K562 (cell line): ENCODE data around the gene XPO1. TPM values are rescaled to one million over a fixed set of nuclear protein-coding genes. Genes with fewer than 3 reads are reported as not detected.
A peak's percentile ranks its signal among the peaks of the same experiment; 100 is the strongest.

Source experiments
- ARNT ChIP-seq, 2 experiments: fragments of 450-650 bp; IDR thresholded peaks; 2 replicates each; pipeline ENCODE4 v1.6.1; 2016; ENCODE audit warnings: mild to moderate bottlenecking in 1 of 2
- ATF1 ChIP-seq, 2 experiments: fragments of 450-650 bp in 1 of 2; IDR thresholded peaks; 2 replicates each; pipeline ENCODE4 v1.6.1; 2016; ENCODE audit warnings: missing compliant biosample characterization in 1 of 2, missing genetic modification characterization in 1 of 2
- CHD4 ChIP-seq: fragments of 200-600 bp; sonication (generic); IDR thresholded peaks from 3 replicates; pipeline ENCODE4 v1.6.1; 2012; ENCODE audit warnings: low read depth, mild to moderate bottlenecking, mixed read lengths, low read length, inconsistent platforms; ENCODE audit not compliant: insufficient read depth, insufficient replicate concordance, poor library complexity, severe bottlenecking
- GTF2A2 ChIP-seq: IDR thresholded peaks from 2 replicates; pipeline ENCODE4 v1.6.1; 2016; ENCODE audit warnings: mild to moderate bottlenecking, missing genetic modification characterization, missing compliant biosample characterization
- KDM5B ChIP-seq: fragments of 200-600 bp; sonication (generic); IDR thresholded peaks from 2 replicates; pipeline ENCODE4 v1.6.1; 2012; ENCODE audit warnings: low read depth, mild to moderate bottlenecking, moderate library complexity, low read length, control low read depth, inconsistent platforms; ENCODE audit not compliant: insufficient replicate concordance
- KLF13 ChIP-seq: fragments of 450-650 bp; IDR thresholded peaks from 2 replicates; pipeline ENCODE4 v1.6.1; 2016; ENCODE audit warnings: missing genetic modification characterization, low read depth, mild to moderate bottlenecking, missing compliant biosample characterization, moderate library complexity, borderline replicate concordance
- MNT ChIP-seq, 2 experiments: fragments of 450-650 bp; conservative IDR thresholded peaks; 2 replicates each; pipeline ENCODE4 v1.6.1; 2017; ENCODE audit warnings: mild to moderate bottlenecking in 2 of 2, moderate library complexity in 2 of 2
- NCOA1 ChIP-seq: fragments of 450-650 bp; IDR thresholded peaks from 2 replicates; pipeline ENCODE4 v1.6.1; 2016; ENCODE audit warnings: low read depth
- RBM14 ChIP-seq: fragments of 200-400 bp; formaldehyde crosslinking; IDR thresholded peaks from 2 replicates; pipeline ENCODE4 v1.6.1; 2018; ENCODE audit warnings: low read depth, mild to moderate bottlenecking, low read length, moderate library complexity, borderline replicate concordance; ENCODE audit not compliant: insufficient read depth
- RNF219 ChIP-seq: fragments of 250-450 bp; sonication (Bioruptor Pico); IDR thresholded peaks from 2 replicates; pipeline ENCODE4 v1.5.0; 2022; ENCODE audit warnings: mild to moderate bottlenecking
- SMAD3 ChIP-seq: fragments of 450-650 bp; formaldehyde crosslinking; conservative IDR thresholded peaks from 2 replicates; pipeline ENCODE4 v1.4.0; 2020; ENCODE audit warnings: mild to moderate bottlenecking
- TAF9B ChIP-seq: fragments of 450-650 bp; IDR thresholded peaks from 2 replicates; pipeline ENCODE4 v1.6.1; 2018; ENCODE audit warnings: mild to moderate bottlenecking; ENCODE audit not compliant: partially characterized antibody
- TOE1 ChIP-seq, 2 experiments: fragments of 450-650 bp in 1 of 2; sonication (generic) in 1 of 2; formaldehyde crosslinking in 1 of 2; IDR thresholded peaks; 2 replicates each; pipeline versions ENCODE4 v1.7.1 to v1.8.0; 2016 to 2022; ENCODE audit warnings: borderline replicate concordance in 2 of 2, mild to moderate bottlenecking in 2 of 2, antibody characterized with exemption in 1 of 2, inconsistent platforms in 1 of 2, low read depth in 1 of 2, missing genetic modification reagents in 1 of 2, moderate library complexity in 1 of 2
- YY1 ChIP-seq, 3 experiments: IDR thresholded peaks; 2 replicates each; pipeline ENCODE4 v1.6.1; 2011; ENCODE audit warnings: low read length in 2 of 3, mild to moderate bottlenecking in 2 of 3, moderate library complexity in 2 of 3, borderline replicate concordance in 1 of 3, control low read depth in 1 of 3, low read depth in 1 of 3; ENCODE audit not compliant: insufficient read depth in 3 of 3, insufficient replicate concordance in 2 of 3, control insufficient read depth in 1 of 3, insufficient read length in 1 of 3; ENCODE audit errors: extremely low read depth in 1 of 3
- ZNF507 ChIP-seq: conservative IDR thresholded peaks from 2 replicates; pipeline ENCODE4 v1.6.1; 2017; ENCODE audit warnings: missing genetic modification characterization, missing compliant biosample characterization
- ZNF583 ChIP-seq: fragments of 250-450 bp; sonication (Bioruptor Pico); IDR thresholded peaks from 2 replicates; pipeline ENCODE4 v1.4.0; 2020
- ZNF766 ChIP-seq: fragments of 200-800 bp; sonication (Bioruptor generic); conservative IDR thresholded peaks from 2 replicates; pipeline ENCODE4 v1.6.1; 2016; ENCODE audit warnings: missing genetic modification characterization, missing compliant biosample characterization
- polyA plus RNA-seq, 8 experiments: library from polyadenylated mRNA; depleted of rRNA in 4 of 8; stranded (reverse) in 5 of 8; unstranded in 3 of 8; fragments of >200 nt; fragmentation: Nextera tagmentation in 2 of 8; fragmentation: Illumina TruSeq in 1 of 8; extraction: Ambion mirVana in 2 of 8; extraction: Trizol in 1 of 8; gene quantifications; 2 replicates each; pipeline versions ENCODE4 v1.2.1 to v1.2.3, GENCODE V29; 2011 to 2014; ENCODE audit warnings: inconsistent platforms in 1 of 8, missing spikeins in 1 of 8
- total RNA-seq, 7 experiments: library from RNA; depleted of rRNA in 6 of 7; stranded (reverse); fragments of >200 nt in 6 of 7; fragmentation: Illumina TruSeq in 2 of 7; extraction: Trizol in 2 of 7; gene quantifications; 2 replicates each; pipeline versions ENCODE4 v1.2.1 to v1.2.3, GENCODE V29; 2011 to 2021; ENCODE audit warnings: low replicate concordance in 1 of 7
- TF ChIP-seq, protein P1 (sequence below): fragments of 250-450 bp; sonication (Bioruptor Pico); IDR thresholded peaks from 2 replicates; pipeline ENCODE4 v1.4.0; 2020; ENCODE audit warnings: mild to moderate bottlenecking, moderate library complexity

The XPO1 gene
- total and polyA plus RNA-seq, 9 of the 15 experiments (the other 6 are each of a cell fraction or from before 2014, with no cell fraction given), result 86.2 to 307 (median 216) TPM

- TF ChIP-seq ARNT (IDR thresholded peaks at IDR 0.05) (peak in 1 of 2 experiments; percentile 43; a peak in 1 of 4 replicates), YY1 (IDR thresholded peaks at IDR 0.05; ENCODE audit: borderline replicate concordance in 1 of 3, control insufficient read depth in 1 of 3, extremely low read depth in 1 of 3, insufficient read depth in 3 of 3, insufficient read length in 1 of 3, insufficient replicate concordance in 2 of 3, low read depth in 1 of 3, low read length in 2 of 3) (peak in 1 of 3 experiments; percentile 83), ATF1 (CRISPR knock-in tag; IDR thresholded peaks at IDR 0.05) (no peak), ATF1 (tag; IDR thresholded peaks at IDR 0.05) (0 out of 2 replicates have a peak, but pooled peaks have one; percentile 24), TOE1 (IDR thresholded peaks at IDR 0.05; ENCODE audit: borderline replicate concordance) (peak; percentile 28; the same call in 1 of the 2 replicates), TOE1 (CRISPR knock-in tag; IDR thresholded peaks at IDR 0.05; ENCODE audit: borderline replicate concordance, low read depth) (no peak), ZNF766 (CRISPR knock-in tag) (no peak), RNF219 (CRISPR knock-in tag) (no peak), SMAD3 (no peak), TAF9B (peak; percentile 60), GTF2A2 (tag) (no peak), ZNF507 (tag) (no peak), KDM5B (peak; percentile 89), ZNF583 (CRISPR knock-in tag) (no peak), MNT (conservative IDR thresholded peaks at IDR 0.05) (peak; percentile 88 to 95), NCOA1 (no peak; the same call in 1 of the 2 replicates), RBM14 (no peak), CHD4 (no peak), KLF13 (peak; percentile 46; the same call in 1 of the 2 replicates)
- TF ChIP-seq, protein P1, sequence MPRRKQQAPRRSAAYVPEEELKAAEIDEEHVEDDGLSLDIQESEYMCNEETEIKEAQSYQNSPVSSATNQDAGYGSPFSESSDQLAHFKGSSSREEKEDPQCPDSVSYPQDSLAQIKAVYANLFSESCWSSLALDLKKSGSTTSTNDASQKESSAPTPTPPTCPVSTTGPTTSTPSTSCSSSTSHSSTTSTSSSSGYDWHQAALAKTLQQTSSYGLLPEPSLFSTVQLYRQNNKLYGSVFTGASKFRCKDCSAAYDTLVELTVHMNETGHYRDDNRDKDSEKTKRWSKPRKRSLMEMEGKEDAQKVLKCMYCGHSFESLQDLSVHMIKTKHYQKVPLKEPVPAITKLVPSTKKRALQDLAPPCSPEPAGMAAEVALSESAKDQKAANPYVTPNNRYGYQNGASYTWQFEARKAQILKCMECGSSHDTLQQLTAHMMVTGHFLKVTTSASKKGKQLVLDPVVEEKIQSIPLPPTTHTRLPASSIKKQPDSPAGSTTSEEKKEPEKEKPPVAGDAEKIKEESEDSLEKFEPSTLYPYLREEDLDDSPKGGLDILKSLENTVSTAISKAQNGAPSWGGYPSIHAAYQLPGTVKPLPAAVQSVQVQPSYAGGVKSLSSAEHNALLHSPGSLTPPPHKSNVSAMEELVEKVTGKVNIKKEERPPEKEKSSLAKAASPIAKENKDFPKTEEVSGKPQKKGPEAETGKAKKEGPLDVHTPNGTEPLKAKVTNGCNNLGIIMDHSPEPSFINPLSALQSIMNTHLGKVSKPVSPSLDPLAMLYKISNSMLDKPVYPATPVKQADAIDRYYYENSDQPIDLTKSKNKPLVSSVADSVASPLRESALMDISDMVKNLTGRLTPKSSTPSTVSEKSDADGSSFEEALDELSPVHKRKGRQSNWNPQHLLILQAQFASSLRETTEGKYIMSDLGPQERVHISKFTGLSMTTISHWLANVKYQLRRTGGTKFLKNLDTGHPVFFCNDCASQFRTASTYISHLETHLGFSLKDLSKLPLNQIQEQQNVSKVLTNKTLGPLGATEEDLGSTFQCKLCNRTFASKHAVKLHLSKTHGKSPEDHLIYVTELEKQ (CRISPR knock-in tag), result no peak
These were observed 1.4 kb downstream of the XPO1 start (continued) for GRCh38 chr2:61536572-61537276.
